Amniotic epithelial cell (primary cell): ENCODE data around the gene ALDH1L1.

Source experiments
- DNase-seq: peaks from one replicate; pipeline ENCODE4 v3.0.0-alpha.2; 2010; ENCODE audit warnings: low read depth

ALDH1L1 gene

GRCh38 chr3:126154391-126155279 is 25.8 kb downstream of the ALDH1L1 start:
- no peak for DNase-seq

GRCh38 chr3:126153695-126154360 is 26.6 kb downstream of the ALDH1L1 start:
- DNase-seq = no peak

- no peak for DNase-seq
These were observed 27.3 kb downstream of the ALDH1L1 start for GRCh38 chr3:126152901-126153694.

- no peak for DNase-seq
These were observed 27.9 kb downstream of the ALDH1L1 start for GRCh38 chr3:126152458-126152857.

- no peak for DNase-seq
These were observed 28.7 kb downstream of the ALDH1L1 start for GRCh38 chr3:126151562-126152302.

GRCh38 chr3:126149960-126150515 is 30.3 kb downstream of the ALDH1L1 start:
- DNase-seq = no peak

GRCh38 chr3:126149256-126149902 is 31.0 kb downstream of the ALDH1L1 start:
- no peak for DNase-seq

- no peak for DNase-seq
These were observed 32.3 kb downstream of the ALDH1L1 start for GRCh38 chr3:126147932-126148683.

GRCh38 chr3:126147147-126147931 is 33.0 kb downstream of the ALDH1L1 start:
- DNase-seq = no peak

GRCh38 chr3:126146525-126147146 is 33.8 kb downstream of the ALDH1L1 start:
- DNase-seq = no peak

- no peak for DNase-seq
These were observed 34.4 kb downstream of the ALDH1L1 start for GRCh38 chr3:126146034-126146433.

GRCh38 chr3:126142652-126143051 is 37.7 kb downstream of the ALDH1L1 start:
- no peak for DNase-seq

GRCh38 chr3:126137490-126138130 is 42.8 kb downstream of the ALDH1L1 start:
- no peak for DNase-seq

GRCh38 chr3:126136428-126137220 is 43.8 kb downstream of the ALDH1L1 start:
- DNase-seq = no peak

- DNase-seq = no peak
These were observed 44.8 kb downstream of the ALDH1L1 start for GRCh38 chr3:126135406-126136076.

GRCh38 chr3:126135071-126135405 is 45.3 kb downstream of the ALDH1L1 start:
- DNase-seq = no peak
